OCI-LY1 (cell line): ENCODE results near the gene FITM2.
"Not testable (repeated sequence)": the region's sequence is repeated elsewhere in the genome, so short reads cannot be mapped to it uniquely, and the experiment has no call there.

Experiments
- H2AFZ ChIP-seq: fragments of 200-600 bp; sonication (generic), shearing (Covaris generic); 2 replicates; pipeline ENCODE4 v1.6.0; 2014; ENCODE audit warnings: antibody characterized with exemption, mild to moderate bottlenecking, low read length
- H3F3A ChIP-seq: fragments of 200-600 bp; sonication (generic), shearing (Covaris generic); 2 replicates; pipeline ENCODE4 v1.6.0; 2014; ENCODE audit warnings: mild to moderate bottlenecking, antibody characterized with exemption, low read length, moderate library complexity; ENCODE audit not compliant: insufficient read depth
- H3K27ac ChIP-seq: fragments of 200-600 bp; sonication (generic); 2 replicates; pipeline ENCODE4 v1.5.1; 2014; ENCODE audit warnings: low read length, mixed run types, mild to moderate bottlenecking, low read depth; ENCODE audit not compliant: poor library complexity, severe bottlenecking
- H3K27me3 ChIP-seq: fragments of 200-600 bp; sonication (generic); 2 replicates; pipeline ENCODE4 v1.6.0; 2014; ENCODE audit warnings: antibody characterized with exemption, mild to moderate bottlenecking, low read length, moderate library complexity; ENCODE audit not compliant: insufficient read depth
- H3K36me3 ChIP-seq: fragments of 200-600 bp; sonication (generic); 2 replicates; pipeline ENCODE4 v1.6.1; 2014; ENCODE audit warnings: mild to moderate bottlenecking, antibody characterized with exemption, low read length, moderate library complexity, mixed read lengths; ENCODE audit not compliant: insufficient read depth
- H3K4me1 ChIP-seq: fragments of 200-600 bp; sonication (generic); 2 replicates; pipeline ENCODE4 v1.5.1; 2014; ENCODE audit warnings: mild to moderate bottlenecking, low read length, moderate library complexity; ENCODE audit not compliant: insufficient read depth, severe bottlenecking
- H3K4me2 ChIP-seq: fragments of 200-600 bp; sonication (generic), shearing (Covaris generic); 2 replicates; pipeline ENCODE4 v1.6.1; 2014; ENCODE audit warnings: low read length
- H3K4me3 ChIP-seq: fragments of 200-600 bp; sonication (generic); 2 replicates; pipeline ENCODE4 v1.5.1; 2014; ENCODE audit warnings: low read length, low read depth, mild to moderate bottlenecking, mixed read lengths; ENCODE audit not compliant: poor library complexity, severe bottlenecking
- H3K79me2 ChIP-seq: fragments of 200-600 bp; shearing (Covaris generic); 2 replicates; pipeline ENCODE4 v1.6.1; 2016; ENCODE audit warnings: mixed run types, low read length, mixed read lengths; ENCODE audit not compliant: insufficient read depth
- H3K9ac ChIP-seq: fragments of 200-600 bp; sonication (generic), shearing (Covaris generic); 2 replicates; pipeline ENCODE4 v1.6.1; 2014; ENCODE audit warnings: mild to moderate bottlenecking, low read length, mixed read lengths
- H3K9me2 ChIP-seq: fragments of 200-600 bp; sonication (generic), shearing (Covaris generic); 2 replicates; pipeline ENCODE4 v1.6.1; 2014; ENCODE audit warnings: low read depth, mild to moderate bottlenecking, low read length, mixed read lengths
- H3K9me3 ChIP-seq: fragments of 200-600 bp; shearing (Covaris generic); 2 replicates; pipeline ENCODE4 v1.6.1; 2014; ENCODE audit warnings: low read length, mixed read lengths
- H4K20me1 ChIP-seq: fragments of 200-600 bp; sonication (generic), shearing (Covaris generic); 2 replicates; pipeline ENCODE4 v1.6.0; 2016; ENCODE audit warnings: mild to moderate bottlenecking, low read length; ENCODE audit not compliant: insufficient read depth
- EZH2 ChIP-seq: fragments of 200-600 bp; sonication (generic), shearing (Covaris generic); IDR thresholded peaks from 2 replicates; pipeline ENCODE4 v1.8.0; 2017; ENCODE audit warnings: borderline replicate concordance, mixed run types, mild to moderate bottlenecking, antibody characterized with exemption, low read length, moderate library complexity, mixed read lengths
- TF ChIP-seq, protein P1 (sequence below): fragments of 200-600 bp; sonication (generic), shearing (Covaris generic); IDR thresholded peaks from 2 replicates; pipeline ENCODE4 v1.5.1; 2017; ENCODE audit warnings: mild to moderate bottlenecking, antibody characterized with exemption, low read length, moderate library complexity, mixed read lengths

FITM2 gene

DNA sequence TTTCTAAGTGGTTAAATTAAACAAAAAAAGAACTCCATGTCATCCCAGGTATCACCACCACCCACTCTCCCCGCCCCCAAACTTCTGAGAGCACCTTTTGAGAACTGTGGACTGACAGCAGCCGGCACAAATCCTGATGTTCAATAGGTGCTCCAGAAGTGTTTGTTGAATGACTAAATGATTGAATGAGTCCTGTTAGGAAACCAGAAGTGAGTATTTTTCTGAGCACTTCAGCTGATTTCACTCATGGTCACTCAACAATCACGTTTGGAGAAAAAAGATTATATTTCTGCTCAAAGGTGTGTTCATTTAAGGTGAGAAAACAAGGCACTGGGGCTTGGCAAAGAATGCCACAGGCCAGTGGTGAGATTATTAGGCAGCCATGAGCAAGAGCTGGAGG lies 38.3 kb upstream of the FITM2 start:
- Histone ChIP-seq H4K20me1 (no peaks in the 10 kb centered on the region), H3K4me2 (no peak overlapping the region), H3K9ac (no peak overlapping the region), H3K79me2 (no peaks in the 10 kb centered on the region), H3F3A (no peaks in the 10 kb centered on the region), H3K9me3 (no peaks in the 10 kb centered on the region), H3K4me3 (no peak overlapping the region), H3K4me1 (no peaks in the 10 kb centered on the region), H3K9me2 (no peaks in the 10 kb centered on the region), H2AFZ (no peak overlapping the region), H3K27ac (no peak overlapping the region), H3K36me3 (no peaks in the 10 kb centered on the region), H3K27me3 (no peaks in the 10 kb centered on the region; the same call in 1 of the 2 replicates)
- no peak for TF ChIP-seq EZH2
- TF ChIP-seq, protein P1, sequence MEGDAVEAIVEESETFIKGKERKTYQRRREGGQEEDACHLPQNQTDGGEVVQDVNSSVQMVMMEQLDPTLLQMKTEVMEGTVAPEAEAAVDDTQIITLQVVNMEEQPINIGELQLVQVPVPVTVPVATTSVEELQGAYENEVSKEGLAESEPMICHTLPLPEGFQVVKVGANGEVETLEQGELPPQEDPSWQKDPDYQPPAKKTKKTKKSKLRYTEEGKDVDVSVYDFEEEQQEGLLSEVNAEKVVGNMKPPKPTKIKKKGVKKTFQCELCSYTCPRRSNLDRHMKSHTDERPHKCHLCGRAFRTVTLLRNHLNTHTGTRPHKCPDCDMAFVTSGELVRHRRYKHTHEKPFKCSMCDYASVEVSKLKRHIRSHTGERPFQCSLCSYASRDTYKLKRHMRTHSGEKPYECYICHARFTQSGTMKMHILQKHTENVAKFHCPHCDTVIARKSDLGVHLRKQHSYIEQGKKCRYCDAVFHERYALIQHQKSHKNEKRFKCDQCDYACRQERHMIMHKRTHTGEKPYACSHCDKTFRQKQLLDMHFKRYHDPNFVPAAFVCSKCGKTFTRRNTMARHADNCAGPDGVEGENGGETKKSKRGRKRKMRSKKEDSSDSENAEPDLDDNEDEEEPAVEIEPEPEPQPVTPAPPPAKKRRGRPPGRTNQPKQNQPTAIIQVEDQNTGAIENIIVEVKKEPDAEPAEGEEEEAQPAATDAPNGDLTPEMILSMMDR = no peak

DNA sequence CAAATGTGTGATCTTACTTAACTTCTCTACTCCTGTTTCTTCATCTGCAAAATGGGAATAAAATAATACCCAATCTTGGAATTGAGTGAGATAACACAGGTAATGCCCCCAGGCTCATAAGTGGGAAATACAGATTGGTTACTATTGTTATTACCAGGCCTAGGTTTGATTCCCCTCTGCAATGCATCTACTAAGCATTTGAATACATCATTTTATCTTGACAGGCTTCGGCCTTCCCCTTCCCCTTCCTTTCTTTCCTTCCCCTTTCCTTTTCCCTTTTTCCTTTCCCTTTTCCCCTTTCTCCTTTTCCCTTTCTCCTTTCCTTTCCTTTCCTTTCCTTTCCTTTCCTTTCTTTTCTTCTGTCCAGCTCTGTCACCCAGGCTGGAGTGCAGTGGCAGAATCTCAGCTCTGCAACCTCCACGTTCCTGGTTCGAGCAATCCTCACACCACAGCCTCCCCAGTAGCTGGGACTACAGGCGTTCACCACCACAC lies 37.2 kb upstream of the FITM2 start:
- no peaks in the 10 kb centered on the region for H3K4me1 ChIP-seq
- no peaks in the 10 kb centered on the region for H4K20me1 ChIP-seq
- H3K27ac ChIP-seq = no peak overlapping the region
- H3K4me3 ChIP-seq = no peak overlapping the region
- no peak for TF ChIP-seq EZH2
- TF ChIP-seq, protein P1 = no peak
- no peaks in the 10 kb centered on the region for H3F3A ChIP-seq
- no peaks in the 10 kb centered on the region for H3K9me3 ChIP-seq
- H3K27me3 ChIP-seq = no peaks in the 10 kb centered on the region; the same call in 1 of the 2 replicates
- no peak overlapping the region for H3K4me2 ChIP-seq
- no peak overlapping the region for H2AFZ ChIP-seq
- no peak overlapping the region for H3K9ac ChIP-seq
- H3K79me2 ChIP-seq = no peaks in the 10 kb centered on the region
- no peaks in the 10 kb centered on the region for H3K36me3 ChIP-seq
- no peaks in the 10 kb centered on the region for H3K9me2 ChIP-seq

DNA sequence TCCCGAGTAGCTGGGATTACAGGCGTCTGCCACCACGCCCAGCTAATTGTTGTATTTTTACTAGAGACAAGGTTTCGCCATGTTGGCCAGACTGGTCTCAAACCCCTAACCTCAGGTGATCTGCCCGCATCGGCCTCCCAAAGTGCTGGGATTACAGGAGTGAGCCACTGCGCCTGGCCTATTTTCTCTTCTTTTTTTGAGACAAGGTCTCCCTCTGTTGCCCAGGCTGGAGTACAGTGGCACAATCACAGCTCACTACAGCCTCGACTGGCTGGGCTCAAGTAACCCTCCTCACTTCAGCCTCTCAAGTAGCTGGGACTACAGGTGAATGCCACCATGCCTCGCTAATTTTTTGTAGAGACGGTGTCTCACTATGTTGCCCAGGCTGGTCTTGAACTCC lies 34.9 kb upstream of the FITM2 start:
- H2AFZ ChIP-seq, H3K4me1 ChIP-seq, H3K9ac ChIP-seq, H3K27me3 ChIP-seq, H3K9me3 ChIP-seq, H3K27ac ChIP-seq, H3K36me3 ChIP-seq, H3K4me2 ChIP-seq, H3K4me3 ChIP-seq, H4K20me1 ChIP-seq, H3K9me2 ChIP-seq, H3F3A ChIP-seq, H3K79me2 ChIP-seq: not testable (repeated sequence)

DNA sequence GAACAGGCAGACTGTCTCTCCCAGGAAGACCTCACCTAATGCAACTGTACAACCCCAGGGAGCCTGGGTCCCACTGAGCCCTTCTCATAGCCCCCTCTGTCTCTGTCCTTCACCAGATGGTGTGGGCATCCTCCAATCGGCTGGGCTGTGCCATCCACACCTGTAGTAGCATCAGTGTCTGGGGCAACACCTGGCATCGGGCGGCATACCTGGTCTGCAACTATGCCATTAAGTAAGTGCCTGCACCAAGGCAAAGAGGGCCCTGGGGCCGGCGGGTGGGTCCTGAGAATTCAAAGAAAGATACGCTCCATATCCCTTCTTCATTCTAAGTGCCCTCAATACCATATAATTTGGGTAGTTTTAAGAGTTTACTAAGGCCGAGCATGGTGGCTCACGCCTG lies 34.1 kb upstream of the FITM2 start:
- H3K27ac ChIP-seq = no peak overlapping the region
- no peak overlapping the region for H3K4me3 ChIP-seq
- H3F3A ChIP-seq = no peaks in the 10 kb centered on the region
- H3K79me2 ChIP-seq = no peaks in the 10 kb centered on the region
- no peaks in the 10 kb centered on the region for H4K20me1 ChIP-seq
- TF ChIP-seq, protein P1 = no peak
- TF ChIP-seq EZH2 = no peak
- H3K36me3 ChIP-seq = no peaks in the 10 kb centered on the region
- H3K27me3 ChIP-seq = no peaks in the 10 kb centered on the region; the same call in 1 of the 2 replicates
- H3K9me3 ChIP-seq = no peaks in the 10 kb centered on the region
- H3K4me2 ChIP-seq = no peak overlapping the region
- H3K9ac ChIP-seq = no peak overlapping the region
- no peaks in the 10 kb centered on the region for H3K9me2 ChIP-seq
- H3K4me1 ChIP-seq = no peaks in the 10 kb centered on the region
- H2AFZ ChIP-seq = no peak overlapping the region
